OCI-LY3 (cell line): Measurements from ENCODE around the gene BTAF1.

Experiments used
- EZH2phosphoT487 ChIP-seq: fragments of 200-600 bp; shearing (Covaris generic); IDR thresholded peaks from 2 replicates; pipeline ENCODE4 v1.6.1; 2018; ENCODE audit warnings: antibody characterized with exemption, mixed run types, low read depth
- TF ChIP-seq, protein P1 (sequence below): fragments of 200-600, 300-600 bp; sonication (generic); IDR thresholded peaks from 2 replicates; pipeline ENCODE4 v1.5.1; 2014; ENCODE audit warnings: antibody characterized with exemption, low read length, low read depth

DNA sequence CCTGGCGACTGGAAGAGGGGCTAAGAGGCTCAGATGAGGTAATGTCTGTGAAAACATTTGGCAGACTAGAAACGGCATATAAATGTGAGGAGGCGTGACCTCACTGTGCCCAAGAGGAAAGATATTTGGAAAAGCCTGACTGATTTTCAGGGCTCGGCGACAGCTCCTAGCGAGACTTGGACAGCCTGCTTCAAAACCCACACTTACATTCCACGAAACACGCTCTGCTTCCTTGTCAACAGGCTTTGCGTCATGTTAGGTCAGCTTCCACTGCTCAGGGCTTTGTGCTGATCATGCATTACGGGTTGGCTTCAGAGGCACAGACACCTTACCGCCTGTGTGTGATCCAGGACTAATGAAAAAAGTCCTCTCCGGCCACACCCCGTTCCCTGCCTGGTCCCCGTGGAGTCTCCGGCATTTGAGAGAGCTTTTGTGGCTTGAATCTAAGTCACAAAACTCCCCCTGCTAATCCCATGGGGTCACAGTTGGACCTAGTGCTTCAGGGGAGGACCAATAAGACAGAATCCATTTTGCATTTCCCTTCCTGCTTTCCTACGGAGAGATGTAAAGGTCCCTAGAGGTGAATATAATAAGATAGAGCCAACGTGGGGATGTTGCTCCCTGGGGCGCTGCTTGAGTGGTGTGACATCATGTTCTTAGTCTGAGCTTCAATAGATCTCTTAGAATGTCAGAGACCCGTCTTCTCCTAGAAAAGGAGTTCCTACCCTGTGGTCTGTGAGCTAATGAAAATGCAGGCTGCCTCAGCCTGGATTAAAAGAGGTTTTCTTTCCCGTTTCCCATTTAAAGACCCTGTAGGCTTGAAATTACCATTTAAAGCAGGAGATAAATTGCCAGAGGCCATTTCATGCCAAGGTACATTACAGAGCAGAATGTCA, 39.8 kb upstream of the BTAF1 start:
- TF ChIP-seq, protein P1, sequence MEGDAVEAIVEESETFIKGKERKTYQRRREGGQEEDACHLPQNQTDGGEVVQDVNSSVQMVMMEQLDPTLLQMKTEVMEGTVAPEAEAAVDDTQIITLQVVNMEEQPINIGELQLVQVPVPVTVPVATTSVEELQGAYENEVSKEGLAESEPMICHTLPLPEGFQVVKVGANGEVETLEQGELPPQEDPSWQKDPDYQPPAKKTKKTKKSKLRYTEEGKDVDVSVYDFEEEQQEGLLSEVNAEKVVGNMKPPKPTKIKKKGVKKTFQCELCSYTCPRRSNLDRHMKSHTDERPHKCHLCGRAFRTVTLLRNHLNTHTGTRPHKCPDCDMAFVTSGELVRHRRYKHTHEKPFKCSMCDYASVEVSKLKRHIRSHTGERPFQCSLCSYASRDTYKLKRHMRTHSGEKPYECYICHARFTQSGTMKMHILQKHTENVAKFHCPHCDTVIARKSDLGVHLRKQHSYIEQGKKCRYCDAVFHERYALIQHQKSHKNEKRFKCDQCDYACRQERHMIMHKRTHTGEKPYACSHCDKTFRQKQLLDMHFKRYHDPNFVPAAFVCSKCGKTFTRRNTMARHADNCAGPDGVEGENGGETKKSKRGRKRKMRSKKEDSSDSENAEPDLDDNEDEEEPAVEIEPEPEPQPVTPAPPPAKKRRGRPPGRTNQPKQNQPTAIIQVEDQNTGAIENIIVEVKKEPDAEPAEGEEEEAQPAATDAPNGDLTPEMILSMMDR = no peak
- no peak for TF ChIP-seq EZH2phosphoT487
